HEK293 (cell line): ENCODE results near the gene GADD45GIP1.

Experiments
- CTCF ChIA-PET: fragments of 350-600 bp; formaldehyde crosslinking; extraction: SDS; loops from one replicate; lab custom pipeline; 2021; ENCODE audit warnings: antibody characterized with exemption; lab: Yijun Ruan, JAX
- POLR2A ChIA-PET: fragments of 300-600 bp; formaldehyde crosslinking; extraction: SDS; loops from one replicate; lab custom pipeline; 2020; ENCODE audit warnings: antibody characterized with exemption, inconsistent platforms; lab: Yijun Ruan, JAX
- H3K27ac ChIP-seq: fragments of 200-500 bp; sonication (Bioruptor generic); 2 replicates; pipeline ENCODE4 v1.5.1; 2014; ENCODE audit warnings: low read depth, low read length, control low read depth, inconsistent platforms; ENCODE audit errors: extremely low read depth
- H3K36me3 ChIP-seq, 2 experiments: fragments of 200-500 bp in 1 of 2; sonication (Bioruptor generic) in 1 of 2; 1 replicate in 1 of 2; 2 replicates in 1 of 2; pipeline ENCODE4 v1.5.1; 2014 to 2017; ENCODE audit warnings: inconsistent platforms in 2 of 2, low read length in 2 of 2; ENCODE audit not compliant: control insufficient read depth in 2 of 2, insufficient read depth in 1 of 2
- H3K4me1 ChIP-seq: fragments of 200-500 bp; sonication (Bioruptor generic); 2 replicates; pipeline ENCODE4 v1.5.1; 2014; ENCODE audit warnings: mild to moderate bottlenecking, low read length, inconsistent platforms; ENCODE audit not compliant: control insufficient read depth, insufficient read depth
- H3K4me3 ChIP-seq: 2 replicates; pipeline ENCODE4 v1.5.1; 2011; ENCODE audit warnings: low read depth, mild to moderate bottlenecking, control low read depth, low read length, moderate library complexity
- H3K9me3 ChIP-seq: fragments of 200-500 bp; sonication (Bioruptor generic); 2 replicates; pipeline ENCODE4 v1.5.1; 2014; ENCODE audit warnings: low read depth, low read length, inconsistent platforms; ENCODE audit not compliant: control insufficient read depth, insufficient read depth
- EGR2 ChIP-seq: fragments of 450-650 bp; formaldehyde crosslinking; IDR thresholded peaks from 2 replicates; pipeline ENCODE4 v1.5.1; 2016; ENCODE audit warnings: low read depth, missing biosample characterization, missing genetic modification characterization
- ELK4 ChIP-seq: IDR thresholded peaks from 2 replicates; pipeline ENCODE4 v1.6.1; 2011; ENCODE audit warnings: mild to moderate bottlenecking, low read depth, low read length, borderline replicate concordance
- GLIS1 ChIP-seq: fragments of 450-650 bp; formaldehyde crosslinking; IDR thresholded peaks from 2 replicates; pipeline ENCODE4 v1.5.1; 2016; ENCODE audit warnings: missing biosample characterization, missing genetic modification characterization
- HOXD13 ChIP-seq: sonication (generic); formaldehyde crosslinking; IDR thresholded peaks from 2 replicates; pipeline ENCODE4 v1.8.0; 2022; ENCODE audit warnings: missing genetic modification reagents, borderline replicate concordance
- KLF16 ChIP-seq: fragments of 450-650 bp; formaldehyde crosslinking; IDR thresholded peaks from 2 replicates; pipeline ENCODE4 v1.5.1; 2017; ENCODE audit warnings: missing biosample characterization, missing genetic modification characterization
- KLF8 ChIP-seq: fragments of 450-650 bp; formaldehyde crosslinking; IDR thresholded peaks from 2 replicates; pipeline ENCODE4 v1.5.1; 2016; ENCODE audit warnings: missing biosample characterization, missing genetic modification characterization
- MYNN ChIP-seq: fragments of 450-650 bp; formaldehyde crosslinking; IDR thresholded peaks from 2 replicates; pipeline ENCODE4 v1.5.1; 2016; ENCODE audit warnings: missing biosample characterization, missing genetic modification characterization, borderline replicate concordance
- RBAK ChIP-seq: fragments of 450-650 bp; formaldehyde crosslinking; IDR thresholded peaks from 2 replicates; pipeline ENCODE4 v1.5.1; 2016; ENCODE audit warnings: missing biosample characterization, missing genetic modification characterization
- SCRT1 ChIP-seq: fragments of 450-650 bp; formaldehyde crosslinking; IDR thresholded peaks from 2 replicates; pipeline ENCODE4 v1.5.1; 2016; ENCODE audit warnings: missing biosample characterization, missing genetic modification characterization, borderline replicate concordance
- SETDB1 ChIP-seq: IDR thresholded peaks from one replicate; pipeline ENCODE4 v1.6.1; 2017; ENCODE audit warnings: mild to moderate bottlenecking, low read length, moderate library complexity, mixed read lengths; ENCODE audit not compliant: insufficient read length
- ZFP69B ChIP-seq: fragments of 450-650 bp; formaldehyde crosslinking; IDR thresholded peaks from 2 replicates; pipeline ENCODE4 v1.5.1; 2016; ENCODE audit warnings: missing biosample characterization, missing genetic modification characterization
- ZNF157 ChIP-seq: fragments of 450-650 bp; formaldehyde crosslinking; IDR thresholded peaks from 2 replicates; pipeline ENCODE4 v1.5.1; 2016; ENCODE audit warnings: missing biosample characterization, missing genetic modification characterization
- ZNF302 ChIP-seq: fragments of 450-650 bp; formaldehyde crosslinking; IDR thresholded peaks from 2 replicates; pipeline ENCODE4 v1.5.1; 2016; ENCODE audit warnings: missing biosample characterization, missing genetic modification characterization, low read depth
- ZNF426 ChIP-seq: fragments of 450-650 bp; formaldehyde crosslinking; IDR thresholded peaks from 2 replicates; pipeline ENCODE4 v1.5.1; 2017; ENCODE audit warnings: missing biosample characterization, missing genetic modification characterization, mild to moderate bottlenecking, inconsistent platforms, moderate library complexity
- ZNF514 ChIP-seq: fragments of 450-650 bp; formaldehyde crosslinking; IDR thresholded peaks from 2 replicates; pipeline ENCODE4 v1.5.1; 2016; ENCODE audit warnings: missing biosample characterization, missing genetic modification characterization
- ZNF580 ChIP-seq: fragments of 450-650 bp; formaldehyde crosslinking; IDR thresholded peaks from 2 replicates; pipeline ENCODE4 v1.5.1; 2016; ENCODE audit warnings: missing biosample characterization, missing genetic modification characterization
- ZNF610 ChIP-seq: fragments of 450-650 bp; formaldehyde crosslinking; IDR thresholded peaks from 2 replicates; pipeline ENCODE4 v1.5.1; 2016; ENCODE audit warnings: missing biosample characterization, missing genetic modification characterization, borderline replicate concordance
- ZNF777 ChIP-seq: fragments of 450-650 bp; formaldehyde crosslinking; IDR thresholded peaks from 2 replicates; pipeline ENCODE4 v1.5.1; 2017; ENCODE audit warnings: missing biosample characterization, missing genetic modification characterization, borderline replicate concordance
- ZSCAN16 ChIP-seq: fragments of 450-650 bp; formaldehyde crosslinking; IDR thresholded peaks from 2 replicates; pipeline ENCODE4 v1.5.1; 2016; ENCODE audit warnings: missing biosample characterization, missing genetic modification characterization
- TF ChIP-seq, protein P1 (sequence below): fragments of 450-650 bp; formaldehyde crosslinking; IDR thresholded peaks from 2 replicates; pipeline ENCODE4 v1.5.1; 2016; ENCODE audit warnings: missing biosample characterization, missing genetic modification characterization
- TF ChIP-seq, protein P2 (sequence below): fragments of 450-650 bp; formaldehyde crosslinking; IDR thresholded peaks from 2 replicates; pipeline ENCODE4 v1.5.1; 2016; ENCODE audit warnings: missing biosample characterization, missing genetic modification characterization
- TF ChIP-seq, protein P3 (sequence below): fragments of 450-650 bp; formaldehyde crosslinking; IDR thresholded peaks from 2 replicates; pipeline ENCODE4 v1.5.0; 2017; ENCODE audit warnings: missing biosample characterization, missing genetic modification characterization, borderline replicate concordance
- TF ChIP-seq, protein P4 (sequence below): fragments of 450-650 bp; formaldehyde crosslinking; IDR thresholded peaks from 2 replicates; pipeline ENCODE4; 2016; ENCODE audit warnings: missing biosample characterization, missing genetic modification characterization

GADD45GIP1 gene

DNA sequence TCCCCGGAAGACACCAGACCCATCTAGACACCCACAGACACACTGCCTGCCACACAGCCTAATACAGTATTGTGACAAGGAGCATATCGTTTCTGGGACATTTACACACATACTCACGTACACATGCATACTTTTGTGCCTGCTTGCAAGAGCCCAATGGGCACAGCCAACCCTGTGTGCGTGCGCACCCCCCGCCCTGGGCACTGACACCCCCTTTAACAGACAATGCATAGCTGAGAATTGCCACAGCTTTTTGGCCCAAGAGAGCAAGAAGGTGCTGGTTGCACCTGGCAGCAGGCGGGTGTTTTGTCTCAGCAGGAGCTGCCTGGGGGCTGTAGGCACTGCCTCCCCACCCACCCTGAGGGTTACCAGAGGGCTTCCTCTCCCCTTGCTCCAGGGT is 36.5 kb upstream of the GADD45GIP1 start (continued):
- TF ChIP-seq, protein P1, sequence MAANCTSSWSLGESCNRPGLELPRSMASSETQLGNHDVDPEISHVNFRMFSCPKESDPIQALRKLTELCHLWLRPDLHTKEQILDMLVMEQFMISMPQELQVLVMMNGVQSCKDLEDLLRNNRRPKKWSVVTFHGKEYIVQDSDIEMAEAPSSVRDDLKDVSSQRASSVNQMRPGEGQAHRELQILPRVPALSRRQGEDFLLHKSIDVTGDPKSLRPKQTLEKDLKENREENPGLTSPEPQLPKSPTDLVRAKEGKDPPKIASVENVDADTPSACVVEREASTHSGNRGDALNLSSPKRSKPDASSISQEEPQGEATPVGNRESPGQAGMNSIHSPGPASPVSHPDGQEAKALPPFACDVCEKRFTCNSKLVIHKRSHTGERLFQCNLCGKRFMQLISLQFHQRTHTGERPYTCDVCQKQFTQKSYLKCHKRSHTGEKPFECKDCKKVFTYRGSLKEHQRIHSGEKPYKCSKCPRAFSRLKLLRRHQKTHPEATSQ (tag by site-specific recombination): no peak
- TF ChIP-seq ZNF157 (tag by site-specific recombination): no peak
- no peak for TF ChIP-seq EGR2 (tag by site-specific recombination)
- TF ChIP-seq ZSCAN16 (tag by site-specific recombination): no peak
- no peak for TF ChIP-seq ZFP69B (tag by site-specific recombination)
- TF ChIP-seq ZNF610: no peak
- TF ChIP-seq ZNF777 (tag by site-specific recombination): no peak
- TF ChIP-seq, protein P2, sequence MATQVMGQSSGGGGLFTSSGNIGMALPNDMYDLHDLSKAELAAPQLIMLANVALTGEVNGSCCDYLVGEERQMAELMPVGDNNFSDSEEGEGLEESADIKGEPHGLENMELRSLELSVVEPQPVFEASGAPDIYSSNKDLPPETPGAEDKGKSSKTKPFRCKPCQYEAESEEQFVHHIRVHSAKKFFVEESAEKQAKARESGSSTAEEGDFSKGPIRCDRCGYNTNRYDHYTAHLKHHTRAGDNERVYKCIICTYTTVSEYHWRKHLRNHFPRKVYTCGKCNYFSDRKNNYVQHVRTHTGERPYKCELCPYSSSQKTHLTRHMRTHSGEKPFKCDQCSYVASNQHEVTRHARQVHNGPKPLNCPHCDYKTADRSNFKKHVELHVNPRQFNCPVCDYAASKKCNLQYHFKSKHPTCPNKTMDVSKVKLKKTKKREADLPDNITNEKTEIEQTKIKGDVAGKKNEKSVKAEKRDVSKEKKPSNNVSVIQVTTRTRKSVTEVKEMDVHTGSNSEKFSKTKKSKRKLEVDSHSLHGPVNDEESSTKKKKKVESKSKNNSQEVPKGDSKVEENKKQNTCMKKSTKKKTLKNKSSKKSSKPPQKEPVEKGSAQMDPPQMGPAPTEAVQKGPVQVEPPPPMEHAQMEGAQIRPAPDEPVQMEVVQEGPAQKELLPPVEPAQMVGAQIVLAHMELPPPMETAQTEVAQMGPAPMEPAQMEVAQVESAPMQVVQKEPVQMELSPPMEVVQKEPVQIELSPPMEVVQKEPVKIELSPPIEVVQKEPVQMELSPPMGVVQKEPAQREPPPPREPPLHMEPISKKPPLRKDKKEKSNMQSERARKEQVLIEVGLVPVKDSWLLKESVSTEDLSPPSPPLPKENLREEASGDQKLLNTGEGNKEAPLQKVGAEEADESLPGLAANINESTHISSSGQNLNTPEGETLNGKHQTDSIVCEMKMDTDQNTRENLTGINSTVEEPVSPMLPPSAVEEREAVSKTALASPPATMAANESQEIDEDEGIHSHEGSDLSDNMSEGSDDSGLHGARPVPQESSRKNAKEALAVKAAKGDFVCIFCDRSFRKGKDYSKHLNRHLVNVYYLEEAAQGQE (tag by site-specific recombination): no peak
- TF ChIP-seq, all 188 proteins: peak for 0

DNA sequence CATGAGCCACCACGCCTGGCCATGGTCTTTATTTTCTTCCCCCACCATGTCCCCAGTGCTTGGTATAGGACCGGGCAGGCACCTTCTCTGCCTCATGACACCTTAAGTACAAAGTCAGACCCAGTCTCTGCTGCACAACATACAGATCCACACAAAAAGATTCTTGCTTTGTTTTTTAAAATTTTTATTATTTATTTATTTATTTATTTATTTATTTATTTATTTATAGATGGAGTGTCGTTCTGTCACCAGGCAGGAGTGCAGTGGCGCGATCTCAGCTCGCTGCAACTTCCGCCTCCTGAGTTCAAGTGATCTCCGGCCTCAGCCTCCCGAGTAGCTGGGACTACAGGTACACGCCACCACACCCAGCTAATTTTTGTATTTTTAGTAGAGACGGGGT is 35.7 kb upstream of the GADD45GIP1 start:
- POLR2A ChIA-PET: no interaction called here
- H3K9me3 ChIP-seq: no peaks in the 10 kb centered on the region
- no peaks in the 10 kb centered on the region for H3K4me1 ChIP-seq
- no peak overlapping the region for H3K4me3 ChIP-seq
- no peaks in the 10 kb centered on the region for H3K36me3 ChIP-seq
- H3K27ac ChIP-seq: no peak overlapping the region
- CTCF ChIA-PET: interaction anchor here (0.9 to 1.1 kb wide), 2 partner anchors 28 to 102 kb away, joined by 3 to 4 read pairs; no protein-coding TSS in a partner anchor
- TF ChIP-seq, protein P2 (tag by site-specific recombination): peak; percentile 80
- no peak for TF ChIP-seq MYNN (tag by site-specific recombination)
- TF ChIP-seq GLIS1 (tag by site-specific recombination): no peak
- no peak for TF ChIP-seq ZNF514
- no peak for TF ChIP-seq ELK4
- no peak for TF ChIP-seq ZNF302
- TF ChIP-seq ZNF426: peak; percentile 93
- TF ChIP-seq KLF16 (tag by site-specific recombination): no peak
- no peak for TF ChIP-seq KLF8 (tag by site-specific recombination)
- TF ChIP-seq, protein P3, sequence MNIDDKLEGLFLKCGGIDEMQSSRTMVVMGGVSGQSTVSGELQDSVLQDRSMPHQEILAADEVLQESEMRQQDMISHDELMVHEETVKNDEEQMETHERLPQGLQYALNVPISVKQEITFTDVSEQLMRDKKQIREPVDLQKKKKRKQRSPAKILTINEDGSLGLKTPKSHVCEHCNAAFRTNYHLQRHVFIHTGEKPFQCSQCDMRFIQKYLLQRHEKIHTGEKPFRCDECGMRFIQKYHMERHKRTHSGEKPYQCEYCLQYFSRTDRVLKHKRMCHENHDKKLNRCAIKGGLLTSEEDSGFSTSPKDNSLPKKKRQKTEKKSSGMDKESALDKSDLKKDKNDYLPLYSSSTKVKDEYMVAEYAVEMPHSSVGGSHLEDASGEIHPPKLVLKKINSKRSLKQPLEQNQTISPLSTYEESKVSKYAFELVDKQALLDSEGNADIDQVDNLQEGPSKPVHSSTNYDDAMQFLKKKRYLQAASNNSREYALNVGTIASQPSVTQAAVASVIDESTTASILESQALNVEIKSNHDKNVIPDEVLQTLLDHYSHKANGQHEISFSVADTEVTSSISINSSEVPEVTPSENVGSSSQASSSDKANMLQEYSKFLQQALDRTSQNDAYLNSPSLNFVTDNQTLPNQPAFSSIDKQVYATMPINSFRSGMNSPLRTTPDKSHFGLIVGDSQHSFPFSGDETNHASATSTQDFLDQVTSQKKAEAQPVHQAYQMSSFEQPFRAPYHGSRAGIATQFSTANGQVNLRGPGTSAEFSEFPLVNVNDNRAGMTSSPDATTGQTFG (tag by site-specific recombination): no peak
- TF ChIP-seq, protein P4, sequence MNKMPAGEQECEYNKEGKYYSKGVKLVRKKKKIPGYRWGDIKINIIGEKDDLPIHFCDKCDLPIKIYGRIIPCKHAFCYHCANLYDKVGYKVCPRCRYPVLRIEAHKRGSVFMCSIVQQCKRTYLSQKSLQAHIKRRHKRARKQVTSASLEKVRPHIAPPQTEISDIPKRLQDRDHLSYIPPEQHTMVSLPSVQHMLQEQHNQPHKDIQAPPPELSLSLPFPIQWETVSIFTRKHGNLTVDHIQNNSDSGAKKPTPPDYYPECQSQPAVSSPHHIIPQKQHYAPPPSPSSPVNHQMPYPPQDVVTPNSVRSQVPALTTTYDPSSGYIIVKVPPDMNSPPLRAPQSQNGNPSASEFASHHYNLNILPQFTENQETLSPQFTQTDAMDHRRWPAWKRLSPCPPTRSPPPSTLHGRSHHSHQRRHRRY: no peak
- TF ChIP-seq ZNF580 (tag by site-specific recombination): peak; percentile 70; the same call in 1 of the 2 replicates
- no peak for TF ChIP-seq RBAK (tag by site-specific recombination)
- TF ChIP-seq SETDB1: no peak
- TF ChIP-seq HOXD13 (CRISPR knock-in tag): no peak
- no peak for TF ChIP-seq SCRT1 (tag by site-specific recombination)
